Stimulated activated naive B cell treated with anti-CD40 and anti-IgM and Interleukin-4, amounts not matched to agents 10 μg/mL and 1 μg/mL and 100 μg/mL, for 72 hours (primary cell): Measurements from ENCODE around the gene SSR1.
"Not testable (repeated sequence)": the region's sequence is repeated elsewhere in the genome, so short reads cannot be mapped to it uniquely, and the experiment has no call there.

Source experiments
- ATAC-seq, 2 donors: fragments of 150-1000 bp; cut with Tn5 transposase; replicated peaks; 2 replicates each; pipeline ENCODE4 v1.10.0; 2021; ENCODE audit warnings: moderate library complexity in 1 of 2
- DNase-seq: peaks from one replicate; pipeline ENCODE4 v3.0.0; 2021
- H3K27ac Mint-ChIP-seq: one replicate; pipeline ENCODE4 v1.8.0; 2022; ENCODE audit warnings: mild to moderate bottlenecking, mixed read lengths
- H3K27me3 Mint-ChIP-seq, 2 donors: one replicate each; pipeline ENCODE4 v1.8.0; 2022; ENCODE audit warnings: mixed read lengths in 2 of 2
- H3K36me3 Mint-ChIP-seq, 2 donors: one replicate each; pipeline ENCODE4 v1.8.0; 2022; ENCODE audit warnings: mixed read lengths in 2 of 2, mild to moderate bottlenecking in 1 of 2
- H3K4me1 Mint-ChIP-seq, 2 donors: one replicate each; pipeline ENCODE4 v1.8.0; 2022; ENCODE audit warnings: mixed read lengths in 2 of 2, mild to moderate bottlenecking in 1 of 2
- H3K4me3 Mint-ChIP-seq, 2 donors: one replicate each; pipeline ENCODE4 v1.8.0; 2022; ENCODE audit warnings: mild to moderate bottlenecking in 2 of 2, mixed read lengths in 2 of 2, moderate library complexity in 1 of 2
- H3K9me3 Mint-ChIP-seq, 2 donors: one replicate each; pipeline ENCODE4 v1.8.0; 2022; ENCODE audit warnings: mixed read lengths in 2 of 2, mild to moderate bottlenecking in 1 of 2

The SSR1 gene

GRCh38 chr6:7312616-7313504, at the start of gene SSR1:
Gene SSR1 (minus strand): TSS chr6:7313199. CDS start chr6:7313120, 79 bp downstream.
- Mint-ChIP-seq H3K27me3 (no peaks in the 10 kb centered on the region), H3K36me3 (peaks cover 16 to 20% of the 10 kb centered on the region in 2 donors), H3K27ac (peak within 1 kb of the TSS; percentile 94), H3K4me1 (peaks cover 7 to 22% of the 10 kb centered on the region in 2 donors), H3K9me3 (no peaks in the 10 kb centered on the region), H3K4me3 (peak within 1 kb of the TSS; percentile 95 to 97)
- peak; percentile 99 to 100 for ATAC-seq
- peak; percentile 97 for DNase-seq

- not testable (repeated sequence) for H3K36me3 Mint-ChIP-seq, DNase-seq, H3K9me3 Mint-ChIP-seq, H3K4me3 Mint-ChIP-seq, H3K27ac Mint-ChIP-seq, ATAC-seq
- Mint-ChIP-seq H3K4me1 (peaks cover 8 to 15% of the 10 kb centered on the region in 2 donors), H3K27me3 (peaks cover 25 to 28% of the 10 kb centered on the region in 2 donors)
Observed at GRCh38 chr6:7351916-7352315, 38.9 kb upstream of the SSR1 start.

- H3K9me3 Mint-ChIP-seq, H3K27ac Mint-ChIP-seq, ATAC-seq, H3K36me3 Mint-ChIP-seq, H3K4me3 Mint-ChIP-seq, DNase-seq: not testable (repeated sequence)
- H3K4me1 Mint-ChIP-seq = peaks cover 8 to 15% of the 10 kb centered on the region in 2 donors
- H3K27me3 Mint-ChIP-seq = peaks cover 25 to 28% of the 10 kb centered on the region in 2 donors
Observed at GRCh38 chr6:7350591-7350990, 37.6 kb upstream of the SSR1 start.

GRCh38 chr6:7347551-7347997, 34.6 kb upstream of the SSR1 start:
- not testable (repeated sequence) for H3K9me3 Mint-ChIP-seq, H3K27ac Mint-ChIP-seq, DNase-seq, ATAC-seq, H3K36me3 Mint-ChIP-seq, H3K4me3 Mint-ChIP-seq
- Mint-ChIP-seq H3K4me1 (peaks cover 8 to 15% of the 10 kb centered on the region in 2 donors), H3K27me3 (peaks cover 25 to 35% of the 10 kb centered on the region in 2 donors)

- not testable (repeated sequence) for H3K4me1 Mint-ChIP-seq, DNase-seq, ATAC-seq, H3K36me3 Mint-ChIP-seq, H3K9me3 Mint-ChIP-seq, H3K4me3 Mint-ChIP-seq, H3K27ac Mint-ChIP-seq
- H3K27me3 Mint-ChIP-seq = peaks cover 30 to 35% of the 10 kb centered on the region in 2 donors
Observed at GRCh38 chr6:7344773-7345450, 31.9 kb upstream of the SSR1 start.

GRCh38 chr6:7343546-7344475, 30.8 kb upstream of the SSR1 start:
- H3K27me3 Mint-ChIP-seq = peaks cover 26 to 34% of the 10 kb centered on the region in 2 donors
- DNase-seq = no peak
- H3K4me3 Mint-ChIP-seq = no peak overlapping the region
- no peaks in the 10 kb centered on the region for H3K9me3 Mint-ChIP-seq
- H3K36me3 Mint-ChIP-seq = no peaks in the 10 kb centered on the region
- H3K4me1 Mint-ChIP-seq = peaks cover 0 to 3% of the 10 kb centered on the region in 2 donors
- ATAC-seq = no peak
- H3K27ac Mint-ChIP-seq = no peak overlapping the region

- no peaks in the 10 kb centered on the region for H3K9me3 Mint-ChIP-seq
- DNase-seq (no peak), ATAC-seq (peak in 1 of 2 donors; percentile 67)
- H3K4me3 Mint-ChIP-seq = no peak overlapping the region
- H3K27me3 Mint-ChIP-seq = peaks cover 18 to 22% of the 10 kb centered on the region in 2 donors
- no peak overlapping the region for H3K27ac Mint-ChIP-seq
- H3K36me3 Mint-ChIP-seq = no peaks in the 10 kb centered on the region
- H3K4me1 Mint-ChIP-seq = peaks cover 0 to 2% of the 10 kb centered on the region in 2 donors
Observed at GRCh38 chr6:7341989-7342742, 29.2 kb upstream of the SSR1 start.

GRCh38 chr6:7341271-7341670, 28.3 kb upstream of the SSR1 start:
- Mint-ChIP-seq H3K9me3 (no peaks in the 10 kb centered on the region), H3K4me1 (peaks cover 0 to 2% of the 10 kb centered on the region in 2 donors), H3K27me3 (peaks cover 18 to 22% of the 10 kb centered on the region in 2 donors), H3K36me3 (no peaks in the 10 kb centered on the region), H3K4me3 (no peak overlapping the region), H3K27ac (no peak overlapping the region)
- ATAC-seq (no peak), DNase-seq (no peak)

- not testable (repeated sequence) for H3K4me3 Mint-ChIP-seq, H3K36me3 Mint-ChIP-seq, H3K9me3 Mint-ChIP-seq, H3K27ac Mint-ChIP-seq, H3K4me1 Mint-ChIP-seq, DNase-seq
- ATAC-seq = peak; percentile 52 to 62
- peaks cover 18 to 22% of the 10 kb centered on the region in 2 donors for H3K27me3 Mint-ChIP-seq
Observed at GRCh38 chr6:7339007-7339732, 26.2 kb upstream of the SSR1 start.

- no peak for ATAC-seq
- no peaks in the 10 kb centered on the region for H3K36me3 Mint-ChIP-seq
- peaks cover 13% of the 10 kb centered on the region in 2 donors for H3K27me3 Mint-ChIP-seq
- H3K9me3 Mint-ChIP-seq = no peaks in the 10 kb centered on the region
- no peak overlapping the region for H3K27ac Mint-ChIP-seq
- no peak for DNase-seq
- no peak overlapping the region for H3K4me3 Mint-ChIP-seq
- peaks cover 0 to 2% of the 10 kb centered on the region in 2 donors for H3K4me1 Mint-ChIP-seq
Observed at GRCh38 chr6:7338031-7338430, 25.0 kb upstream of the SSR1 start.

GRCh38 chr6:7335519-7335918, 22.5 kb upstream of the SSR1 start:
- no peaks in the 10 kb centered on the region for H3K9me3 Mint-ChIP-seq
- H3K27me3 Mint-ChIP-seq = no peaks in the 10 kb centered on the region
- H3K27ac Mint-ChIP-seq = no peak overlapping the region
- ATAC-seq (no peak), DNase-seq (no peak)
- no peak overlapping the region for H3K4me3 Mint-ChIP-seq
- H3K36me3 Mint-ChIP-seq = no peaks in the 10 kb centered on the region
- H3K4me1 Mint-ChIP-seq = no peaks in the 10 kb centered on the region

GRCh38 chr6:7334685-7335084, 21.7 kb upstream of the SSR1 start:
- H3K36me3 Mint-ChIP-seq = no peaks in the 10 kb centered on the region

More at GRCh38 chr6:7334685-7335084, 21.7 kb upstream of the SSR1 start:
- Mint-ChIP-seq H3K27me3 (no peaks in the 10 kb centered on the region), H3K4me3 (no peak overlapping the region), H3K9me3 (no peaks in the 10 kb centered on the region), H3K4me1 (no peaks in the 10 kb centered on the region), H3K27ac (no peak overlapping the region)
- ATAC-seq (no peak), DNase-seq (no peak)
